ENCODE measurements around the gene TF.

DNA sequence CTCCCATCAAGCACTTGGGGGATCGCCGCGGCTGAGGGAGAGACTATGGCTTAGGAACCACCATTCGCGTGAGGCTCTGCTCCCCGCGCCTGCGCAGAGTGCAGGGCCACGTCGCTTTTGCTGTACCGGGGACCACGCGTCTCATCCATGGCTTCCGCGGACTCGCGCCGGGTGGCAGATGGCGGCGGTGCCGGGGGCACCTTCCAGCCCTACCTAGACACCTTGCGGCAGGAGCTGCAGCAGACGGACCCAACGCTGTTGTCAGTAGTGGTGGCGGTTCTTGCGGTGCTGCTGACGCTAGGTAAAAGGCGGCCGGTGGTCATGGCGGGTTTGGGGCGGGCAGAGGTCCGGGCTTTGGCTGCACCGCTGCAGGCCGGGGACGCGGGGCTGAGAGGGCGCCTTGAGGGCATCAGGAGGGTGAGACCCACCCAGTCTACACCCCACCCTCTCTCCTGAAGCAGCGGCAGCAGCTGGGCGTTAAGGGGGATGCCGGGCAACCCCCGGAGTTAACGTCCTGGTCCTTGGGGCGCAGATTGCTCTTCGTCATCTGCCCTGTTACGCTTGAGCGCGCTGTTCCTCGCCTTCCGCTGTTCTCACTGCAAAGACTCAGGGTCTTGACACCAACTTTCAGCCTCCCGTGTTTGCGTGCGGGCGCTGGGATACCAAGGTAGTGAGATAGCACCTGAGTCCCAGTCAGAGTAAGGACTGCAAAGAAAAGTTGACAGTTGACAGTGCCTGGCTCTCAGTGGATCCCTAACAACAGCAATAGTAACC is 59.7 kb downstream of the TF start, which contains the start of gene SRPRB:
- no peak for TF ChIP-seq CTCF (IDR thresholded peaks at IDR 0.05; ENCODE audit: insufficient read depth, low read depth, low read length)
- no peak for TF ChIP-seq EZH2 (IDR thresholded peaks at IDR 0.05; ENCODE audit: insufficient read depth, low read length)

Measured in astrocyte (in vitro differentiated cells and primary cell).